Parathyroid adenoma (tissue), 2 donors: ENCODE data around the gene RASA3.

Source experiments
- H2AFZ ChIP-seq: fragments of 300-600 bp; sonication (generic); one replicate; pipeline ENCODE4 v1.7.0; 2017; ENCODE audit warnings: antibody characterized with exemption, mild to moderate bottlenecking
- H3K27ac ChIP-seq: fragments of 300-600 bp; sonication (generic); one replicate; pipeline ENCODE4 v1.7.0; 2017
- H3K27me3 ChIP-seq: fragments of 300-600 bp; sonication (generic); one replicate; pipeline ENCODE4 v1.7.0; 2017; ENCODE audit warnings: low read length; ENCODE audit not compliant: control insufficient read depth, insufficient read depth
- H3K36me3 ChIP-seq: fragments of 300-600 bp; sonication (generic); one replicate; pipeline ENCODE4 v1.7.0; 2017; ENCODE audit warnings: low read length; ENCODE audit not compliant: control insufficient read depth, insufficient read depth
- H3K4me1 ChIP-seq: fragments of 300-600 bp; sonication (generic); one replicate; pipeline ENCODE4 v1.7.0; 2017; ENCODE audit warnings: control low read depth
- H3K4me2 ChIP-seq: fragments of 300-600 bp; sonication (generic); one replicate; pipeline ENCODE4 v1.7.0; 2017; ENCODE audit warnings: low read length
- H3K4me3 ChIP-seq: fragments of 300-600 bp; sonication (generic); one replicate; pipeline ENCODE4 v1.7.0; 2017; ENCODE audit warnings: low read depth, low read length
- H3K79me2 ChIP-seq: fragments of 300-600 bp; sonication (generic); one replicate; pipeline ENCODE4 v1.7.0; 2017; ENCODE audit warnings: control low read depth
- H3K9ac ChIP-seq: fragments of 300-600 bp; sonication (generic); one replicate; pipeline ENCODE4 v1.7.0; 2017; ENCODE audit warnings: mild to moderate bottlenecking
- H3K9me3 ChIP-seq: fragments of 300-600 bp; sonication (generic); one replicate; pipeline ENCODE4 v1.7.0; 2017; ENCODE audit warnings: low read length; ENCODE audit not compliant: control insufficient read depth
- TF ChIP-seq, protein P1 (sequence below): fragments of 300-600 bp; sonication (generic); IDR thresholded peaks from one replicate; pipeline ENCODE4 v1.7.0; 2017; ENCODE audit warnings: antibody characterized with exemption, mild to moderate bottlenecking
- donor health status: primary hyperparathyroidism.

Gene RASA3

DNA sequence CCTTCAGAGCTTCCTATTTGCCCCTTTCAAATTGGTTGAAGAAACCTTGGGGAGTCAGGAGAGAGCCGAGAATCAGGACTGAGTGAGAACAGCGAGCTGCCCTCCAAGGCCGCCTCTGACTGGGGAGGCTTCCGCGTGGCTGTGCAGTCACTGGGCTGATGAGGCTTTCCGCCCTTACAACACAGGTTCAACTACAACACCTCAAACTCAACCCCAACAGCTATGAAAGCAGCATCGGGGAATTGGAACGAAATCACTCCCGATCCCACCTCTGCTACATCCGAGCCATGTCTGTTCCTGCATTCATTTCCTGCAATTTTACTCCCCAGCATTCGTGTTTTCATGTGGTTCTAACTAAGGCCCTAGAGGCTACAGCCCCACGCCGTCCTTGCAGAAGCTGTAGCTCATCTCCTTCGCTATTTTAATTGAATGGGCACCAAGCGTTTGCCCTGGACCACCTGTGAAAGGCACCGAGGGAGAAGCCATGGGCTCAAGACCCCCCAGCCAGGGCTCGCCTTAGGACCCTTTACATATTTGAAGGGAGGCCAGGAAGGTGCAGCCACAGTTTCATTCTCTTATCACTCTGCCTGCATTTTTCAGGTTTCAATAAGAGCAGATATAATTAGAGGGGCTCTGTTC lies 12.3 kb upstream of the RASA3 start:
- Histone ChIP-seq H2AFZ (no peak overlapping the region), H3K27me3 (no peaks in the 10 kb centered on the region), H3K4me1 (no peaks in the 10 kb centered on the region), H3K79me2 (no peaks in the 10 kb centered on the region), H3K9ac (no peak overlapping the region), H3K4me3 (no peak overlapping the region), H3K36me3 (no peaks in the 10 kb centered on the region), H3K9me3 (no peaks in the 10 kb centered on the region), H3K27ac (no peak overlapping the region), H3K4me2 (no peak overlapping the region)
- TF ChIP-seq, protein P1, sequence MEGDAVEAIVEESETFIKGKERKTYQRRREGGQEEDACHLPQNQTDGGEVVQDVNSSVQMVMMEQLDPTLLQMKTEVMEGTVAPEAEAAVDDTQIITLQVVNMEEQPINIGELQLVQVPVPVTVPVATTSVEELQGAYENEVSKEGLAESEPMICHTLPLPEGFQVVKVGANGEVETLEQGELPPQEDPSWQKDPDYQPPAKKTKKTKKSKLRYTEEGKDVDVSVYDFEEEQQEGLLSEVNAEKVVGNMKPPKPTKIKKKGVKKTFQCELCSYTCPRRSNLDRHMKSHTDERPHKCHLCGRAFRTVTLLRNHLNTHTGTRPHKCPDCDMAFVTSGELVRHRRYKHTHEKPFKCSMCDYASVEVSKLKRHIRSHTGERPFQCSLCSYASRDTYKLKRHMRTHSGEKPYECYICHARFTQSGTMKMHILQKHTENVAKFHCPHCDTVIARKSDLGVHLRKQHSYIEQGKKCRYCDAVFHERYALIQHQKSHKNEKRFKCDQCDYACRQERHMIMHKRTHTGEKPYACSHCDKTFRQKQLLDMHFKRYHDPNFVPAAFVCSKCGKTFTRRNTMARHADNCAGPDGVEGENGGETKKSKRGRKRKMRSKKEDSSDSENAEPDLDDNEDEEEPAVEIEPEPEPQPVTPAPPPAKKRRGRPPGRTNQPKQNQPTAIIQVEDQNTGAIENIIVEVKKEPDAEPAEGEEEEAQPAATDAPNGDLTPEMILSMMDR: no peak

DNA sequence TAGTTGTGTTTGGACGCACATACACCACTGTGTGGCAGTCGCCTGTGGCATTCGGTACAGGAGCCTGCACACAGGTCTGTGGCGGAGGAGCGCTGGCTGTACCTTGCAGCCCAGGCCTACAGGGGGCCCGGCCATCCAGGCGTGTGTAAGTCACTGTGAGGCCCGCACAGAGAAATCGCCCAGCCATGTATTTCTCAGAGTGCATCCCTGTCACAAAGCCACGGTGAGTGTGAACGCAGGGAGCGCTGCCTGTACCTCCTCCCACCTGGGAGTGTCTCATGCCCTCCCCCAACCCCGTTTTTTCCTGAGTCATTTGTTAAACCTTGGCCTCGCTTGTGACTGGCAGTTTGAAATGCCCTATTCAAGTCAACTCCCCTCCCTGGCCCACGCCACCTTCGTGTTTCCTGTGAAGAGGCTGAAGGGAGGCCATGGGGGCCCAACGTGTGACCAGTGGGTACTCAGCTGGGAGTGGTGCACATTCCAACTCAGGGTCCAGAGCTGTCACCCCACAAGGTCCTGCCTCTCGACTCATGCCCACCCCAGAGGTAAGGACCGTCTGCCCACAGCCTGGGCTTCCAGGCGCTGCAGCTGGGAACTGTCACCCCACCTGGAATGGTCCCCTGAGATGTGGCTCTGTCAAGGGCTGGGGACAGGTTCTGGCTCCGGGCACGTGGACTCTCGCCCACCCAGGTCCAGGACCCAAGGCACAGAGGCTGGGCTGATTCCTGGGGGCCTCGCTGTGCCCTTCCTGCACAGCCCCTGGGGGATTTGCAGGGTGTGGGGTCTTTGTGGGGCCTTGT lies 11.6 kb upstream of the RASA3 start:
- no peak overlapping the region for H3K4me3 ChIP-seq
- H3K27me3 ChIP-seq: no peaks in the 10 kb centered on the region
- H3K9ac ChIP-seq: no peak overlapping the region
- no peaks in the 10 kb centered on the region for H3K4me1 ChIP-seq
- H3K4me2 ChIP-seq: no peak overlapping the region
- H3K9me3 ChIP-seq: no peaks in the 10 kb centered on the region
- no peak overlapping the region for H3K27ac ChIP-seq
- TF ChIP-seq, protein P1: no peak
- no peak overlapping the region for H2AFZ ChIP-seq
- H3K36me3 ChIP-seq: no peaks in the 10 kb centered on the region
- no peaks in the 10 kb centered on the region for H3K79me2 ChIP-seq

DNA sequence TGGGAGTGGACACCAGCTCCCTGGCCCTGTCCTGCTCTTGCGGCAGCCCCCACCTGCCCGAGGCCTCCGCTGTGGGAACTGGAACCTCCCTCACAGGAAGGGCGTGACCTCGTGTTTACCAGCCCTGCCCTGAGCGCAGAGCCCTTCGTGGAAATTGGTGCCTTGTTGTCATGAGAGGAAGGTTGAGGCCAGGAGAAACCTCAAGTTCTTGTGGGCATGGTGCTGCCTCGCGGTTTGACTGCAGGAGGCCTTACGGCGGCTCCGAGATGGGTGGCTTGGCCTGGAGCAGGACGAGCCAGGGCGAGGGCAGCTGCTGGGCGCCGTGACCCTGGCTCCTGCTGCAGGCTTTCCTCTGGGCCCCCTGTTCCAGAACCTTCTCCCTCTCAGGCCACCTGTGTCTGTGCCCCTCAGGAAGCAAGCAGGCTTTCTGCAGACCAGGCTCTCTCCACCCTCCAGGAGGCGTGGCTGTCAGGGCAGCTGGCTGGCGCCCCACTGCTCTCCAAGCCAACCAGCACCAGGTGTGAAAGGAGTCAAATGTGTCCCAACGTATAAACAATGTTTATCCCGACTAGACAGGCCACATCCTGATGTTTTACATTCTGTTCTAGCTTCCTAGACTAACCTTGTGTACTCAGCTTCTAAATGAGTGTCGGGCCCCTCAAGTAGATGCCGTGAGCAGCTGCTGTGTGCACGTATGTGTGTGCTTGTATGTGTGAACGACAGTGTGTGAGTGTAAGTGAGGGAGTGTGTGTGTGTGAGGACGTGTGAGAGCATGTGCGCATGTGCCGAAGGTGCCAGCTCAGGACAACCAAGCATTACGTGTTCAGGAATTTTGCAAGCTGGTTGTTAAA lies 10.4 kb upstream of the RASA3 start:
- H3K4me3 ChIP-seq: no peak overlapping the region
- no peak overlapping the region for H3K4me2 ChIP-seq
- H3K9me3 ChIP-seq: no peaks in the 10 kb centered on the region
- H2AFZ ChIP-seq: no peak overlapping the region
- H3K27me3 ChIP-seq: no peaks in the 10 kb centered on the region
- no peaks in the 10 kb centered on the region for H3K79me2 ChIP-seq
- TF ChIP-seq, protein P1: no peak
- no peaks in the 10 kb centered on the region for H3K4me1 ChIP-seq
- H3K36me3 ChIP-seq: no peaks in the 10 kb centered on the region
- H3K9ac ChIP-seq: no peak overlapping the region
- H3K27ac ChIP-seq: no peak overlapping the region

DNA sequence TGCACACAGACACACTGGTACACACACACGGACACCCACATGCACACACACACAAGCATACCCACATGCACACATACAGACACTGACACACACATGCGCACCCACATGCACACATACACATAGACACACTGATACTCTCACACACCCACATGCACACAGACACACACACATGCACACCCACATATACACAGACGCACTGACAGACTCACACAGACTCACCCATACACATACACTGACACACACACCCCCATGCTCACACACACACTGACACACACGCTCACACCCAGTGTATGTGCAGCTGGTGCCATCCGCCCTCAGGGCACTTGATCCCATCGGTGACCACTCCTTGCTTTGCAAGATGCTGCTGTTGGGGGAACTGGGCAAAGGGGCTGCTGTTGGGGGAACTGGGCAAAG lies 9.7 kb upstream of the RASA3 start:
- Histone ChIP-seq H3K79me2 (no peaks in the 10 kb centered on the region), H3K4me2 (no peak overlapping the region), H3K9me3 (no peaks in the 10 kb centered on the region), H3K4me1 (no peaks in the 10 kb centered on the region), H2AFZ (no peak overlapping the region), H3K27ac (no peak overlapping the region), H3K27me3 (no peaks in the 10 kb centered on the region), H3K4me3 (no peak overlapping the region), H3K9ac (no peak overlapping the region), H3K36me3 (no peaks in the 10 kb centered on the region)
- TF ChIP-seq, protein P1: no peak
